ENCODE data around the gene CNGB1. TPM values are rescaled to one million over a fixed set of nuclear protein-coding genes. Genes with fewer than 3 reads are reported as not detected.

The CNGB1 gene
- total RNA-seq, 1 experiment from 2014 or later: not detected

GRCh38 chr16:57952909-57953308 lies 18.0 kb downstream of the CNGB1 start:
- H3K9ac ChIP-seq (ENCODE audit: low read length): no peak overlapping the region
- RAD21 ChIA-PET (ENCODE audit: low non-redundant PET in 1 of 2, low total read pairs in 2 of 2, uncharacterized antibody in 2 of 2, unreplicated experiment in 2 of 2): no interaction called here
- no peak overlapping the region for H3K27ac ChIP-seq (ENCODE audit: low read depth, low read length)
- H3K9me2 ChIP-seq (ENCODE audit: insufficient read depth): no peaks in the 10 kb centered on the region
- H3K4me1 ChIP-seq (ENCODE audit: control insufficient read depth in 1 of 2, insufficient read depth in 2 of 2, low read length in 2 of 2): no peaks in the 10 kb centered on the region; a peak in 2 of 4 replicates
- H4K20me1 ChIP-seq (ENCODE audit: insufficient read depth): no peaks in the 10 kb centered on the region
- no peaks in the 10 kb centered on the region for H3K36me3 ChIP-seq (ENCODE audit: control insufficient read depth in 1 of 2, insufficient read depth in 2 of 2, low read length in 2 of 2)
- H3K4me2 ChIP-seq (ENCODE audit: low read length): no peak overlapping the region
- no peaks in the 10 kb centered on the region for H3K27me3 ChIP-seq (ENCODE audit: insufficient read depth, low read length)
- H3K79me2 ChIP-seq (ENCODE audit: insufficient read depth, low read length): no peaks in the 10 kb centered on the region
- ATAC-seq (no peak), DNase-seq (ENCODE audit: low read depth, low spot score) (no peak)
- no peak overlapping the region for H3K4me3 ChIP-seq (replicated peaks in 1 of 2; ENCODE audit: low read depth in 1 of 2, low read length in 2 of 2)
- no TSS peak for BruUV-seq (replicated peaks)
- TF ChIP-seq ZFX (IDR thresholded peaks at IDR 0.05) (no peak), EZH2 (IDR thresholded peaks at IDR 0.05) (no peak), ZBTB33 (IDR thresholded peaks at IDR 0.05; ENCODE audit: extremely low read depth, insufficient replicate concordance, low read length) (no peak), YY1 (IDR thresholded peaks at IDR 0.05; ENCODE audit: extremely low read depth, insufficient replicate concordance, low read depth, low read length) (no peak), MAX (IDR thresholded peaks at IDR 0.05) (no peak), SRF (IDR thresholded peaks at IDR 0.05; ENCODE audit: low read depth) (no peak), EGR1 (IDR thresholded peaks at IDR 0.05; ENCODE audit: low read depth) (no peak), ATF3 (IDR thresholded peaks at IDR 0.05) (no peak), POLR2A (IDR thresholded peaks at IDR 0.05; ENCODE audit: borderline replicate concordance, extremely low read depth, insufficient read depth, insufficient read length) (no peak), FOSL1 (IDR thresholded peaks at IDR 0.05; ENCODE audit: low read depth) (no peak)
- H3K9me3 ChIP-seq (ENCODE audit: control insufficient read depth in 1 of 2, insufficient read depth in 1 of 2, low read depth in 1 of 2, low read length in 2 of 2): no peaks in the 10 kb centered on the region
- no peak overlapping the region for H2AFZ ChIP-seq (ENCODE audit: low read depth, low read length, poor library complexity, severe bottlenecking)
- CTCF ChIA-PET: no interaction called here
- POLR2A ChIA-PET: no interaction called here
- intact Hi-C loops (cut with micrococcal nuclease): no loop called here

Data from HCT116 (cell line).